NCI-H2029 (cell line): Measurements from ENCODE around the gene ZNF578.
"Not testable (repeated sequence)": the region's sequence is repeated elsewhere in the genome, so short reads cannot be mapped to it uniquely, and the experiment has no call there.

Experiments used
- DNase-seq: peaks from one replicate; lab custom pipeline; 2025; lab: John Stamatoyannopoulos, UW

ZNF578 gene

DNA sequence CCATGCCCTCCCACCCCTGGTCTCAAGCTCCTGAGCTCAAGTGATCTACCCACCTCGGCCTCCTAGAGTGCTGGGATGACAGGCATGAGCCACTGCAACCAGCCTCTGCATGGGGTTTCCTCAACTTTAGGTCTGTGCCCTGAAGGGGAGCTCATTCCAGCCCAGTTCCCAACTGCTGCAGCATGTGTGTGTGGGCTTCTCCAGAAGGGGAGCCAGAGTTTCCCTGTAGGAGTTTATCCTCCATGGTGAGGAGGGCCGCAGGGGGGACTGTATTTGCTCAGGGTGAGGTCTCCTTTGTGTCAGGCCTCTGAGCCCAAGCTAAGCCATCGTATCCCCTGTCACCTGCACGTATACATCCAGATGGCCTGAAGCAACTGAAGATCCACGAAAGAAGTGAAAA lies 62.8 kb downstream of the ZNF578 start:
- no peak for DNase-seq

DNA sequence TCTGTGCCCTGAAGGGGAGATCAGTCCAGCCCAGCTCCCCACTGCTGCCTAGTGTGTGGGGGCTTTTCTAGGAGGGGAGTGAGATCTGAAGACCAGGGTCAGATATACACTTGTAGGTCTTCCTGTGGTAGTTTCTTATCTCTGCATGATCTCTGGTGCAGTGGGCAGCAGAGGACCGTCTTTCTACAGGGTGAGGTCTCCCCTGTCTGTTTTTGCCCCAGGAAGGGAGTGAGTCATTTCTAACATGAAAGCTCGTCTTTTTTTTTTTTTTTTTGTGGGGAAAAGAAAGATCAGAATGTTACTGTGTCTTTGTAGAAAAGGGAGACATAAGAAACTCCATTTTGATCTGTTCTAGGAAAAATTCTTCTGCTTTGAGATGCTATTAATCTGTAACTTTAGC lies 65.3 kb downstream of the ZNF578 start:
- DNase-seq, result no peak

DNA sequence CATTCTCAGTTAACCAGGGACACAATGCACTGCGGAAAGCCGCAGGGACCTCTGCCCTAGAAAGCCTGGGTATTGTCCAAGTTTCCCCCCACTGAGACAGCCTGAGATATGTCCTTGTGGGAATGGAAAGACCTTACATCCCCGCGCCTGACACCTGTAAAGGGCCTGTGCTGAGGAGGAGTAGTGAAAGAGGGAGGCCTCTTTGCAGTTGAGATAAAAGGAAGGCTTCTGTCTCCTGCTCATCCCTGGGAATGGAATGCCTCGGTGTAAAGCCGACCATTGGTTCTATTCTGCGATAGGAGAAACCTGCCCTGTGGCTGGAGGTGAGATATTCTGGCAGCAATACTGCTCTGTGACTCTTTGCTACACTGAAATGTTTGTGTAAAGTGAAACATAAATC lies 65.8 kb downstream of the ZNF578 start:
- DNase-seq, result not testable (repeated sequence)

DNA sequence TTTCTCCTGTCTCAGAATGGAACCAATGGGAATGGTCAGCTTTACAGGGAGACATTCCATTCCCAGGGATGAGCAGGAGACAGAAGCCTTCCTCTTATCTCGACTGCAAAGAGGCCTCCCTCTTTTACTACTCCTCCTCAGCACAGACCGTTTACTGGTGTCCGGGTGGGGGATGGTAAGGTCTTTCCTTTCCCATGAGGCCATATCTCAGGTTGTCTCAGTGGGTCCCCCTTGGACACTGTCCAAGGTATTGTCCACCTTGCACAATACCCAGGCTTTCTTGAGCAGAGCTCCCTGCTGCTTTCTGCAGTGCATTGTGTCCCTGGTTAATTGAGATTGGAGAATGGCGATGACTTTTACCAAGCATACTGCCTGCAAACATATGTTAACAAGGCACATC lies 66.7 kb downstream of the ZNF578 start:
- DNase-seq, result no peak

DNA sequence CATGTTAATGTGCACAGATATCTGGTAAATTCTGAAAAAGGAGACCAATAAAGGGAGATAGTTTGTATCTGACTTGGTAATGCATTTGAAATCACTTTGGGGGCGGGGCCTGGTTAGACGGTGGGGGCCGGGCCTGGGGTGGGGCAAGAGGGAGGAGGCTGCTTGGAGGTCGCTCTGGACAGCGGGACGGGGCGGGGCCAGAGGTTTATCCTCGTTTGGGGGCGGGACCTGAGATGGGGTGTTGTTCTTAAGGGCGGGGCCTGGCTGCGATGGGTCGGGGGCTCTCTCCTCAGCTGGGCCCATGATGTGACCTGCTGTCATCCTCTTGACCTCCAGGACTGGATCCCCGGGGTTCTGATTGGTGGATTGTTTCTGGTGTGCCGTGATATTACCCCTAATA lies 69.2 kb downstream of the ZNF578 start:
- DNase-seq, result no peak

DNA sequence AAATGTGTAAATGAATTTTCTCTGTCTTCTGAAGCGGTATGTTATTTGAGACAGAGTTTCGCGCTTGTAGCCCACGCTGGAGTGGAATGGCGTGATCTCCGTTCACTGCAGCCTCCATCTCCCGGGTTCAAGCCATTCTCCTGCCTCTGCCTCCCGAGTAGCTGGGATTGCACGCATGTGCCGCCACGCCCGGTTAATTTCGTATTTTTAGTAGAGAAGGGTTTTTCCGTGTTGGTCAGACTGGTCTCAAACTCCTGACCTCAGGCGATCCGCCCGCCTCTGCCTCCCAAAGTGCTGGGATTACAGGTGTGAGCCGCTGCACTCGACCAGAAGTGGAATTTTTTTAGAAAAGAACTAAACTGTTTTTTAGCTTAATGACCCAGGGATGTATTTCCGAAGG lies 70.7 kb downstream of the ZNF578 start:
- no peak for DNase-seq

DNA sequence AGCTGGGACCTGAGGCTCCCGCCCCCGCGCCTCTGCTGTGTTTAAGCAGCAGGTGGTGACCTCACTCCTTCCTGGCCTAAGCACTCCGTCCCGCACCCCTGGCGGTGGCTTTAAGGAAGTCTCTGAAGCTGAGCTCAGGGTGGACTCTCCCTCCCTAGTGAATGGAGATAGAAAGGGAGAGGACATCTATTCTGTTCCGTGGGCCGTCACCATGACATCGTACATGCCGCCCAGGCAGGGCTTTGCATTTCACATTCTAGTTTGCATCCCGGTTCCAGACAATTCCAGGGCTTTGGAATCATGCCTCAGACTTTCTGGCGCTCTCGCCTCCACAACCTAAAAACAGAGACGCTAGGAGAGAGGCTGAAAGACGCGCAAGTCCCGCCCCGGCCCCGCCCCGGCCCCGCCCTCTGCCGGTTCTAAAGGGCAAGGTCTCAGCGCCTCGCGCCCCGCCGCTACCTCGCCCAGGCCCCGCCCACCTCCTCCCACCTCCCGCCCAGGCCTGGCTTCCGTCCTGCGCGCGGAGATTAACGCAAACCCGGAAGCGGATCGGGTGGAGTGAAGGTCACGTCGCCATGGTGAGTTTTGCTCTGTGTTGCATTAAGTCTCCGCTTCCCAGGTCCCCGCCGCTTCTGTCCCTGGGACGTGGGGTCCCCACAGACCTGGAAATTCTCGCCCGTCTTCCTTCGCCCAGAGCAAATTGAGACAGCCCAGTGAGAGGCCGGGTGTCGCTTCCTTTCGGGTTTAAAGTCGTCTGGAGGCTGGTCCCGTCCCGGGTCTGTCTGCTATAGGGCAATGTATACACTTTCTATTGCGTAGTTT lies 74.0 kb downstream of the ZNF578 start, which contains the start of gene ZNF808:
TSS of gene ZNF808 (plus strand) at position 535 of the 822 bp plus-strand sequence. CDS start 15,617 bp downstream, outside the sequence.
- DNase-seq, result peak; percentile 94

DNA sequence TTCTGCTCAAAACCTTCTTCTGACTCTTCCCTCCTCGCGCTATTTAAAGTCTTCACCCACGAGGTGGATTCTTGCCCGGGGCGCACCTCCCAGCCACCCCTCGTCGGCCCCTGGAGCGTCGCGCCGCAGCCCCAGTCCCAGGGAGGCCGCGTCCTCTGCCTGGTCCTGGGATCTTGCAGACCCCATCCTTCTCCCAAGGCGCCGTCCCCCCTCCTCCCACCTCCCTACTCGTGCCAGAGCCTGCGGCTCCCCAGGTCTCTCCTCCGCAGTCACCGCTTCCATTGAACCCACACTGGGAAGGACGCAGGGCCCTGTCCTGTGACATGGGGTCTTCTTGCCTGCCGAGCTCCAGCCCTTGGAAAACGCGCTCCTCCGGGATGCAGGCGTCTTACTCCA lies 74.6 kb downstream of the ZNF578 start:
- no peak for DNase-seq

DNA sequence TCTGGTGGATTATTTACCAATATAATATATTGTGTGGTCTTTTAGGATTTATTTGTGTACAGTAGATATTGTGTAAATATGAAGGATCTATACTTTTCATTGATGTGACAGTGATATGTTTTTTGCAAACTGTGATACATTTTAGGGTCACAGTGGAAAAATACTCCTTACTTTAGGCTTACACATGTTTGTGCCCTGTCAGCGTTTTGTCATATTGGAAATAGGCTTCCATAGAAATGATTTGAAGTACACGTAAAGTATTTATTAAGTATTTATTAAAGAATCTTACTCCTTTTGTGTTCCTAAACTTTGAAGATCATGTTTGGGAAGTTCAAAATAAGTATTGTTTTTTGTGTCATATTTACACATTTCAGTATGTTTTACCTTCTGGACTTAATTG lies 79.1 kb downstream of the ZNF578 start:
- no peak for DNase-seq

DNA sequence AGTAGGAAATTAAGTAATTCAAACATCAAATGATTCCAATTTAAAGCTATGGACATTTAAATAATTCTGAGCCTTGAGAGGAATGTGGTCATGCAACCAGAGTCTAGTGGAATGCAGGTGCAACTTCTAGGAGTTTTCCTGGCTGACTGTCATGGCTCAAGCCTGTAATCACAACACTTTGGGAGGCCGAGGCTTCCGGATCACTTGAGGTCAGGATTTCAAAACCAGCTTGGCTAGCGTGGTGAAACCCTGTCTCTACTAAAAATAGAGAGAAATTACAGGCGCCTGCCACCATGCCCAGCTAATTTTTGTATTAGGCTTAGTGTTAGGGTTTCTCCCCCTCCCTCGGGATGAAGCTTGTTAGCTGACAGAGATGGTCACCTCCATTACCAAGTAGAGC lies 80.5 kb downstream of the ZNF578 start:
- DNase-seq, result no peak

DNA sequence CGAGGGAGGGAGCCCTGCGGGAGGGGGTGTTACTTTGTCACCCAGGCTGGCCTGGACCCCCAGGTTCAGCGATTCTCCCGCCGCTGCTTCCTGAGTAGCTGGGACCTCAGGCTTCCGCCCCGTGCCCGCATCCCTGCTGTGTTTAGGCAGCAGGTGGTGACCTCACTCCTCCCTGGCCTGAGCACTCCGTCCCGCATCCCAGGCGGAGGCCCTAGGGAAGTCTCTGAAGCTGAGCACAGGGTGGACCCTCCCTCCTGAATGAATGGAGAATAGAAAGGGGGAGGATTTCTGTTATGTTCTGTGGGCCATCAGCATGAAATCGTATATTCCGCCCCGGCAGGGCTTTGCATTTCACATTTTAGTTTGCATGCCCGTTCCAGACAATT lies 82.0 kb downstream of the ZNF578 start:
- not testable (repeated sequence) for DNase-seq

DNA sequence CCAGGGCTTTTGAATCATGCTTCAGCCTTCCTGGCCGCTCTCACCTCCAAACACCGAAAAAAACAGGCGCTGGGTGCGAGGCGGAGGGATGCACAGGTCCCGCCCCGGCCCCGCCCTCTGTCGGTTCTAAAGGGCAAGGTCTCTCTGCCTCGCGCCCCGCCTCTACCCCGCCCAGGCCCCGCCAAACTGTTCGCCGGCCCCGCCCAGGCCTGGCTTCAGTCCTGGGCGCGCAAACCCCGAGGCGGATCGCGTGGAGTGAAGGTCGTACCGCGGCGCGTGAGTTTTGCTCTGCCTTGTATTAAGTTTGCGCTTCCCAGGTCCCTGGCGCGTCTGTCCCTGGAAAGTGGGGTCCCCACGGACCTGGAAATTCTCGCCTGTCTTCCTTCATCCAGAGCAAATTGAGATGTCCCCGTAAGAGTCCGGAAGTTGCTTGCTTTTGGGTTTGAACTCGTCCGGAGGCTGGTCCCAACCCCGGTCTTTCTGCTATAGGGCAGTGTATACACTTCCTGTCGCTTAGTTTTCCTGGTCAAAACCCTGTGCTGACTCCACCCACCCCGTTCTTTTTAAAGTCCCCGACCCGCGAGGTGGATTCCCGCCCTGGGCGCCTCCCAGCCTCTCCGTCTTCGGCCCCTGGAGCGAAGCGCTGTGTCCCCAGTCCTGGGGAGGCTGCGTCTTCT lies 82.6 kb downstream of the ZNF578 start:
- peak; percentile 80 for DNase-seq

DNA sequence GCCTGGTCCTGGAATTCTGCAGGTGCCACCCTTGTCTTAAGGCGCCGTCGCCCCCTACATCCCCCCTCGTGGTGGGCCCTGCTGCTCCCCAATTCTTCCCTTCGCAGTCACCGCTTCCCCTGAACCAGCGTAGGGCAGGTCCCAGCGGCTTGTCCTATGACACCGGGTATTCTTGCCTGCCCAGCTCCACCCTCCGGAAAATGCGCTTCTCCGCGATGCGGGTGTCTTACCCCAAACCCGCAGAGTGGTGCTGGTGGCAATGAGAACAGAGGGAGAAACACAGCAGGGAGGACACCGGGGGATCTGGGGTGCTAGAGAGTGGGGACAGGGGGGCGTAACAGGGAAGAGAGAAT lies 83.1 kb downstream of the ZNF578 start:
- DNase-seq, result no peak

DNA sequence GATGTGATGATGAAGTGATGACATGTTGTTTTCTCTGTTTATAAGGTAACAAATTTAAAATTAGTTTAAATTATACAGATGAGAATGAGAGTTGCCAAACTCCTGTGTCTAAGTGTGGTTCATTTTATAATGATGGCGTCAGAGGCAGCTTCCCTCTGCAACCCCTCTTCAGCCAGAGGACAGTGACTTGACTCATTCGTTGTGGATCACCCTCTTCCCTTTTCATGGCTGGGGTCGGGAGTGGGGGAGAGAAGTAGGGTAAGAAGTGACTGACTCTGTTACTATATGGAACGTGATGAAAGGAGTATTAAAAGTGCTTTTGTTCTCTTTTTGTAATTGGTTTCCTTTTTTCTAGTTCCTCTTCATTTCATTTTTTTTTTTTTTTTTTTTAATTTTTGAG lies 85.5 kb downstream of the ZNF578 start:
- DNase-seq, result not testable (repeated sequence)

DNA sequence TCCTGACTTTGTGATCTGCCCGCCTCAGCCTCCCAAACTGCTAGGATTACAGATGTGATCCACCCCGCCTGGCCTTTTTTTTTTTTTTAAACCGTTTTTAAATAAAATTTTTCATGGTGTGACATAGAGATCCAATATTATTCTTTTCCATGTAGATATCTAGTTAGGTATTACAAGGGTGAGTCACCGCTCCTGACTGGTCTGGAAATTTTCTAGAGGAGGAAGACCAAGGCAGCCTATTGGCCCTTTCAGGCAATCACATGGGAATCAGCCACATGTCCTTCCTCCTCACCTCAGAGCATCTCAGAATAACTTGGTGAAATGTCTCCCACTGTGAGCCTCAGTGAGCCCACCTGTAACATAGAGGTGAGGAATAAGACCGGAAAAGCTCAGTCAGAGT lies 87.8 kb downstream of the ZNF578 start:
- not testable (repeated sequence) for DNase-seq

DNA sequence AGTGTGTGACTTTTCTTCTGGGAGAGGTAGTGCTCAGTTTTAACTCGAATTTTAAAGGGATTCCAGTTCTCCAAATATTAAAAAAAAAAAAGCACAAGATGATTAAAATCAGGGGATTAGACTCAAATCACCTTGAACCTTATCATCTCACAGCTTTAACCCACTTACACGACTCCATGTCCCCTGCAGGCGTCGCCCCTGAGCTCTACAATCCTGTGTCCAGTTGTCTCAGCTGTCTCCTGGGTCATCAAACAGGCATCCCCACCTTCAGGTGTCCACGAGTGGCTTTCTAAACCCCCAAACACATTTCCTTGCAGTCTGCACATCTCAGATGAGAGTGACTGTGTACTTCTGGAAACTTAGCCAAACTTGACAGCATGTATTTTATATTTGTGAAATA lies 88.3 kb downstream of the ZNF578 start:
- DNase-seq, result no peak

DNA sequence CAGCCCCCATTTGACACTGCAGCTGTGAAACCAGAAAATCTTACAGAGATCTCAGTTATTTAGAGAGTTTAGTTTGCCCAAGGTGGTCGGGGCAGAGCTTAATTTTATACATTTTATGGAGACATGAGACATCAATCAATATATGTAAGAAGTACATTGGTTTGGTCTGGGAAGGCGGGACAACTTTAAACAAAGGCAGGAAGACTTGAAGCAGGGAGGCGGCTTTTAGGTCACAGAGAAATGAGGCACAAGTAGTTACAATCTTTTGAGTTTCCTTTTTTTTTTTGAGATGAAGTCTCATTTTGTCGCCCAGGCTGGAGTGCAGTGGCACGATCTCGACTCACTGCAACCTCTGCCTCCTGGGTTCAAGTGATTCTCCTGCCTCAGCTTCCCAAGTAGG lies 89.2 kb downstream of the ZNF578 start:
- not testable (repeated sequence) for DNase-seq

DNA sequence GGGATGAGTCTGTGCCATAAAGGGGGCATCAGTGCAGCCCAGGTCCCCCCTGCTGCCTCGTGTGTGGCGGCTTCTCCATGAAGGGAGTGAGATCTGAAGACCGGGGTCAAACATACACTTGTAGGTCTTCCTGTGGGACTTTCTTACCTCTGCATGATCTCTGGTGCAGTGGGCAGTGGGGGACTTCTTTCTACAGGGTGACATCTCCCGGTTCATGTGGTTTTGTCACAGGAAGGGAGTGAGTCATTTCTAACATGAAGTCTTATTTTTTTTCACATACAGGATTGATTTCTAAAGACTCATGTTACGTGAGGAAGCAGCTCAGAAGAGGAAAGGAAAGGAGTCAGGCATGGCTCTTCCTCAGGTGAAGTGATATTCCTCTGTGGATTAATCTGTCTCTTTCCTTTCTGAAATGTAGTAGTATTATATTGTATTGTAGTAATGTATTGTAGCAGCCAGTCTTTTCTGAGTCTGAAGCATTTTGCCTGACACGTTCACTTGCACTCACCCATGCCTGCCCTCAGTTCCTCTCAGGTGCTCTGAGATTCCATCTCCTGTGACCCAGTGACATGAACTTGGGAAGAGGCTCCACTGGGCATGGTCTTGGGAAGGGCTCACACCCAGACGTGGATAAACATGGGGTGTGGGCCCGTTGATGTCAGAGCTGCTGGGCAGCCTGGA lies 89.8 kb downstream of the ZNF578 start:
- no peak for DNase-seq

DNA sequence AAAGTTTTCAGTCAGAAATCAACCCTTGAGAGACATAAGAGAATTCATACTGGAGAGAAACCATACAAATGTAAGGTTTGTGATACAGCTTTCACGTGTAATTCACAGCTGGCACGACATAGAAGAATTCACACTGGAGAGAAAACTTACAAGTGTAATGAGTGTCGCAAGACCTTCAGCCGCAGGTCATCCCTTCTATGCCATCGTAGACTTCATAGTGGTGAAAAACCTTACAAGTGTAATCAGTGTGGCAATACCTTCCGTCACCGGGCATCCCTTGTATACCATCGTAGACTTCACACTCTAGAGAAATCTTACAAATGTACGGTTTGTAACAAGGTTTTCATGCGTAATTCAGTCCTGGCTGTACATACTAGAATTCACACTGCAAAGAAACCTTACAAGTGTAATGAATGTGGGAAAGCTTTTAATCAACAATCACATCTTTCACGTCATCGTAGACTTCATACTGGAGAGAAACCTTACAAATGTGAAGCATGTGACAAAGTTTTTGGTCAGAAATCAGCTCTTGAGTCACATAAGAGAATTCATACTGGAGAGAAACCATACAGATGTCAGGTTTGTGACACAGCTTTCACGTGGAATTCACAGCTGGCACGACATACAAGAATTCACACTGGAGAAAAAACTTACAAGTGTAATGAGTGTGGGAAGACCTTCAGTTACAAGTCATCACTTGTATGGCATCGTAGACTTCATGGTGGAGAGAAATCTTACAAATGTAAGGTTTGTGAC lies 101.0 kb downstream of the ZNF578 start:
- no peak for DNase-seq

DNA sequence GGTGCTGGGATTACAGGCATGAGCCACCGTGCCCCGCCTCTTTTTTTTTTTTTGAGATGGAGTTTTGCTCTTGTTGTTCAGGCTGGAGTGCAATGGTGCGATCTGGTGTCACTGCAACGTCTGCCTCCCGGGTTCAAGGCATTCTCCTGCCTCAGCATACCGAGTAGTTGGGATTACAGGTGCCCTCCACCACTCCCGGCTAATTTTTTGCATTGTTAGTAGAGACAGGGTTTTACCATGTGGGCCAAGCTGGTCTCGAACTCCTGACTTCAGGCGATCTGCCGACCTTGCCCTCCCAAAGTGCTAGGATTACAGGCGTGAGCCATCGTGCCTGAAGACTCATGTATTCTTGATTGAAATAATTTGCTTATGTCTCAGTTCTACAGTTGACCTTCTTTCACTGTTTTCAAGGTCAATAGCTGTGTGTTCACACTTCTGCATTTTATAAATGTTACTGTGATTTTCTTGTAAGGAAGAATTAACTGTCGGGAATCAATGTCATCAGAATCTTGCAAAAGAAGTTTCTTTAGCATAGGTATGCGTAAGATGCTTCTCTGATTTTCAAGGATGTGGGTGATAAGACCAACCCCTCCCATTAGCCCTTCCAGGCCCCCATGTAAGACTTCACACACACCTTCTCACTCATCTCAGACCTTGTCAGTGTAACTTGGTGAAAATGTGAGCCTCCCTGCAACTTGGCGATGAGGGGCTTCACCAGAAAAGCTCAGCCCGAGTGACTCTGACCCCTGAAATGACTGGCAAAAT lies 104.1 kb downstream of the ZNF578 start:
- no peak for DNase-seq

DNA sequence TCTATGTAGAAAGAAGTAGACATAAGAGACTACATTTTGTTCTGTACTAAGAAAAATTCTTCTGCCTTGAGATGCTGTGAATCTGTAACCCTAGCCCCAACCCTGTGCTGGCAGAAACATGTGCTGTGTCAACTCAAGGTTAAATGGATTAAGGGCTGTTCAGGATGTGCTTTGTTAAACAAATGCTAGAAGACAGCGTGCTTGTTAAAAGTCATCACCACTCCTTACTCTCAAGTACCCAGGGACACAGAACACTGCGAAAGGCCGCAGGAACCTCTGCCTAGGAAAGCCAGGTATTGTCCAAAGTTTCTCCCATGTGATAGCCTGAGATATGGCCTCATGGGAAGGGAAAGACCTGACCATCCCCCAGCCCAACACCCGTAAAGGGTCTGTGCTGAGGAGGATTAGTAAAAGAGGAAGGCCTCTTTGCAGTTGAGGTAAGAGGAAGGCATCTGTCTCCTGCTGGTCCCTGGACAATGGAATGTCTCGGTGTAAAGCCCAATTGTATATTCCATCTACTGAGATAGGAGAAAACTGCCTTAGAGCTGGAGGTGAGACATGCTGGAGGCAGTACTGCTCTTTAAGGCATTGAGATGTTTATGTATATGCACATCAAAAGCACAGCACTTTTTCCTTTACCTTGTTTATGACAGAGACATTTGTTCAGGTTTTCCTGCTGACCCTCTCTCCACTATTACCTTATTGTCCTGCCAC lies 105.5 kb downstream of the ZNF578 start:
- DNase-seq, result not testable (repeated sequence)
